Retinal pigment epithelial cell (primary cell): Measurements from ENCODE around the gene CELF4.

Experiments
- DNase-seq: peaks from one replicate; pipeline ENCODE4 v3.0.0-alpha.2; 2010; ENCODE audit warnings: low read depth
- H3K4me3 ChIP-seq: 2 replicates; pipeline ENCODE4 v1.5.1; 2011; ENCODE audit warnings: mild to moderate bottlenecking, low read length, control low read depth, moderate library complexity
- CTCF ChIP-seq: conservative IDR thresholded peaks from 2 replicates; pipeline ENCODE4 v1.5.1; 2011; ENCODE audit warnings: low read depth, low read length, control low read depth, inconsistent platforms

Gene CELF4

DNA sequence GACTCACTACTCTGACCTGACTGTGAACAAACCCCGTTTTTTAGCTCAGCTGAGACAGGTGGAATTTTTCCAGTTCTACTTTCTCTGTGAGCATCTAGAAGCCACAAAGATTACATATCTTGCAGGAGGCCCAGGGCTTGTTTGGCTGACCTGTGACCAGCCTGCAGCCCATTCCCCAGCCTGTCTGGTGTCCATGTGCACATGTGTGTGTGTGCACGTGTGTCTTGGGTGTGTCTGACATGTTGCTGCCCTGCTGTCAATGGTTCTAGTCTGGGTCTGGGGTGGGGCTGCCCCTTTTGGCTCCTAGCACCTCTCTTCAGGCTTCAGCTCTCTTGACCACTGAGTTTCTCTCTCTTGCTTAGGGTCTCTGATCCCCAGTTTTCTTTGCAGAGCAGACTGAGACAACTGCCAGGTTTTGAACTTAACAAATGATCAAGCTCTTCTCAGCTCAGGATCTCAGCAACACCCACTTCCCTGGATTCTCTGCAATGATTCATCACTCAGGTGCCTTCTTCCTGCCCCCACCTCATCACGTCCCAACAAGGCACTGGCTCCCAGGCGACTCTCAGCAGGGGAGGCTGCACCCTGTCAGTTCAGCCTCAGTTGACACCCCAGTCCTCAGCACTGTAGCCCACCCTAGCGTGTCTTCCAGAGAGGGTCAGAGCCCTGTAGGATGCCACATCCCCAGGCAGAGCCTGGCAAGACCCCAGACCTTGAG lies 130.3 kb downstream of the CELF4 start:
- DNase-seq = no peak
- no peak overlapping the region for H3K4me3 ChIP-seq
- no peak for TF ChIP-seq CTCF

- TF ChIP-seq CTCF = no peak
- H3K4me3 ChIP-seq = no peak overlapping the region
- DNase-seq = no peak
Measured at GRCh38 chr18:37434161-37434860, 131.3 kb downstream of the CELF4 start.

- DNase-seq = no peak
- no peak for TF ChIP-seq CTCF
- H3K4me3 ChIP-seq = no peak overlapping the region
Measured at GRCh38 chr18:37432436-37433195, 133.0 kb downstream of the CELF4 start.

- no peak for DNase-seq
- H3K4me3 ChIP-seq = no peak overlapping the region
- TF ChIP-seq CTCF = no peak
Measured at GRCh38 chr18:37430357-37431076, 135.1 kb downstream of the CELF4 start.

DNA sequence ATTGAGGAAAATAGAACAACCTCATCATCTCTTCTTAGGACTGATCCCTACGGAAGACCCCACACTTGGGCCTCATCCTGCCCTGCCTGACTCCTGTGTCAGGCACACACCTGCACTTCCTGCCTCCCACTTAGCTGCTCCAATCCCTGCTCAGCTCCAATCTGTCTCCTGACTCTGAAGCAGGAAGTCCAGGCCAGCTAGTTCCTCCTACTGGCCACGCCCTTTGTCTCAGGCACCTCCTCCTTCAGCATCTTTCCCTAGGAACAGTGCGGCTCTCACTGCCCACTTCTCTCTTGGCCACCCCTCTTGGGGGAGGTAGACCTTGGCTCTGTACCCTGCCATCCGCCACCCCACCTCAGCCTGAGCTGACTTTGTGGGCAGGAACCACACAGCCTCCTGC lies 135.8 kb downstream of the CELF4 start:
- H3K4me3 ChIP-seq = no peak overlapping the region
- TF ChIP-seq CTCF = no peak
- DNase-seq = no peak

- DNase-seq = no peak
- no peak for TF ChIP-seq CTCF
- no peak overlapping the region for H3K4me3 ChIP-seq
Measured at GRCh38 chr18:37428288-37428974, 137.2 kb downstream of the CELF4 start.
